ENCODE measurements around the gene GPR33.
"Not testable (repeated sequence)": the region's sequence is repeated elsewhere in the genome, so short reads cannot be mapped to it uniquely, and the experiment has no call there.

The GPR33 gene, protein sequence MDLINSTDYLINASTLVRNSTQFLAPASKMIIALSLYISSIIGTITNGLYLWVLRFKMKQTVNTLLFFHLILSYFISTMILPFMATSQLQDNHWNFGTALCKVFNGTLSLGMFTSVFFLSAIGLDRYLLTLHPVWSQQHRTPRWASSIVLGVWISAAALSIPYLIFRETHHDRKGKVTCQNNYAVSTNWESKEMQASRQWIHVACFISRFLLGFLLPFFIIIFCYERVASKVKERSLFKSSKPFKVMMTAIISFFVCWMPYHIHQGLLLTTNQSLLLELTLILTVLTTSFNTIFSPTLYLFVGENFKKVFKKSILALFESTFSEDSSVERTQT

GRCh38 chr14:31487886-31488285 lies at the start of gene GPR33:
Gene GPR33, minus strand, starts transcription at chr14:31488039. Its CDS starts 4,074 bp downstream, at chr14:31483965.
- DNase-seq (ENCODE audit: low read depth) = no peak

GRCh38 chr14:31536201-31536960 lies 48.5 kb upstream of the GPR33 start:
- DNase-seq (ENCODE audit: low read depth) = no peak

- no peak for DNase-seq (ENCODE audit: low read depth)
Observed at GRCh38 chr14:31530136-31530535, 42.3 kb upstream of the GPR33 start.

GRCh38 chr14:31529053-31529452 lies 41.2 kb upstream of the GPR33 start:
- no peak for DNase-seq (ENCODE audit: low read depth)

DNA sequence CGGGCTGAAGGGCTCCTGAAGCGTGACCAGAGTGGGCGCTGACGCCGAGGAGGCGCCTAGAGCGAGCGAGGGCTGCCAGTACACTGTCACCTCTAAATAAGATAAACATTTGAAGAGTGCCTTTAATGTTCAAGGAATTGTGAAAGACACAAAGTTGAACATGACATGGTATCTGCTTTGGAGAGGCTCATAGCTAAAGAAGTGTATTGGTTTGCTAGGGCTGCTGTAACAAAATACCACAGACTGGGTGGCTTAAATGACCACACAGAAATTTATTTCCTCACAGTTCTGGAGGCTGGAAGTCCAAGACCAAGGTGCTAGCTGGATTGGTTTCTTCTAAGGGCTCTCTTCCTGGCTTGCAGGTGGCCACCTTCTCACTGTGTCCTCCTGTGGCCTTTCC lies 39.7 kb upstream of the GPR33 start:
- no peak for DNase-seq (ENCODE audit: low read depth)

GRCh38 chr14:31527087-31527486 lies 39.2 kb upstream of the GPR33 start:
- no peak for DNase-seq (ENCODE audit: low read depth)

DNA sequence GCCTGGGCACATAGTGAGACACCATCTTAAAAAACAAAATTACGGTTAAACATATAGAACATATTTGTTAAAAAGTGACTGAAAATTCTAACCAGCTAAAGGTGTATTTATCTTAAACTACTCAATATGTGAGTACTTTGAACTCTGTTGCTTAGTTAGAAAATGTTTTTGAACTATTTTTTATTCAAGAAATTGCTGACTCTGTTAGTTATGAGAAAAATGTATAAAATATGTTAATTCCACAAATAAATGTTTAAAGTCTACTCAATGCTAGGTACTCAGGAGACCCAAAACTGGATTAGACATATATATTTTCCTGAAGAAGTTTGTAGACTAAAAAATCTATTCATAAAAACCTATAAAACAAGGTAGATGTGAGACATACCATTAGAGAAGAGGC lies 23.0 kb upstream of the GPR33 start:
- no peak for DNase-seq (ENCODE audit: low read depth)

DNA sequence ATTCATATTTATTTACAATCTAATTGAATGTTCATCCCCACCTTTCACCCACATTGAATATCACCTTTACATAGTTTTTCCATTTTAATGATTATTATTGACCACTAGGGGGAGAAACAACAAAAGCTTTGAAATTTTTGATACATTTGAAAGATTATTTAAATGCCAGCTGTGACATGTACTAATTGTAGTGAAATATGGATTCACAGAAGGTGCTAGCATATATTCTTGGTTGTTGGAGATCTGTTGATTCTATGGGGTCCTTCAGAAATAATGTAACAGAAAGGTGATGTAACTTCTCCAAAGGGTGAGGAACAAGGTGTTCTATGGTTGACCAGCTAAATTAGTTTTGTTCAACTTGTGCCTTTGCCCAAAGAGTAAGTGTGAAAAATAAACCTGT lies 22.4 kb upstream of the GPR33 start:
- DNase-seq (ENCODE audit: low read depth) = no peak

DNA sequence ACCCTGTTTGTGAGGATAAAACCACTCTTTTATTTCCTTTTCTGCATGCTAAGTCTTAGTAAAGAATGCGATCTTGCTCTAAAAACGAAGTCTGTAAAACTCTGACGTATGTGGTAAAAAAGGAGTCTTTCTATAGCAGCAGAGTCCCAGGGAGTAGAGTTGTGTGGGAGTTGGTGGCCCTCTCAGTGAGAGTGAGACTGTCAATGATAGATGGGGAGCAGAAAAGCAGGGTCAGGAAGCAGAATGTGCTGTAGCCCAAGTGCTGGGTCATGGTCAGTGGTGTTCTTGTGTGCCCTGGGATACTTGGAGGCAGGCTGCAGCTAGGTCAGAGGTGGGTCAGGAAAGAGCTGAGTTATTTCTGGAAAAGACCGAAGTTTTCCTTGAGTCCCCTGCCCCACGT lies 20.3 kb upstream of the GPR33 start:
- no peak for DNase-seq (ENCODE audit: low read depth)

GRCh38 chr14:31505411-31505810 lies 17.6 kb upstream of the GPR33 start:
- DNase-seq (ENCODE audit: low read depth) = peak; percentile 69

DNA sequence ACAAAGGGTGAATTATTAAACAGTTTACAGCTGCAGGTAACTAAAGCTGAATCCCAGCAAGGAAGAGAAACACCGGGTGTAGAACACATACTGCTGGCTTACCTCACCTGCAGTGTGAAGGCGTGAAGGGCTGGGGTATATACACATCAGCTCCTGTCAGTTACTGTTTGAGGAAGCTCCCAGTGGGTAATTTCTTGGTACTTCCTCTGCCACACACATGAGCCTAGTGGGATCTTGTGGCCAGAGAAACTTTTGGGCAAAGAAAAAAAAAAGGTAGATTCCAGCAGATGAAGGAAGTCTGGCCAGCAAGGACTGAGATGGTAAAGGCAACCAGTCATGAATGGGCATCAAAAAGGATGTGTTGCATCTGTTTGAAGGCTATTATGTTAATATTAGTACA lies 14.0 kb upstream of the GPR33 start:
- DNase-seq (ENCODE audit: low read depth) = no peak

- DNase-seq (ENCODE audit: low read depth) = no peak
Observed at GRCh38 chr14:31492759-31493498, 5.1 kb upstream of the GPR33 start.

- DNase-seq (ENCODE audit: low read depth) = no peak
Observed at GRCh38 chr14:31489691-31490090, 1.9 kb upstream of the GPR33 start.

DNA sequence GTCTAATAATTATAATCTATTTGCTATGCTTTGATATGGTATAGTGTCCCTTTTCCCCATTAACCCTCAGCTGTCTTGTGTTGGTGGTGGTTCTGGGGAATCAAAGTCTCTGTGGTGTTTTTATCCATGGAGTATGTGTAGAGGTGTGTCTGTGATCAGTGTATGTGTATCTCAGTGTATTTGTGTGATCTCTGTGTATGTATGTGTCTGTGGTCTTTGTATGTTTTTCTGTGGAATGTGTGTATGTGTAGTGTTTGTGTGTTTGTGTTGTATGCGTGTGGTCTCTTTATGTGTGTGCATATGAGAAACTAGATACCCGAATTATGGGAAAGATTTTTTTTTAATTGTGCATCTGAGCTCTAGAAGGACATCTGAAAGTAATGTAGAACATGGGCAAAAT lies 1.1 kb downstream of the GPR33 start:
- DNase-seq (ENCODE audit: low read depth) = no peak

GRCh38 chr14:31484754-31485153 lies 3.1 kb downstream of the GPR33 start:
- no peak for DNase-seq (ENCODE audit: low read depth)

- no peak for DNase-seq (ENCODE audit: low read depth)
Observed at GRCh38 chr14:31480156-31480555, 7.7 kb downstream of the GPR33 start.

- DNase-seq (ENCODE audit: low read depth) = no peak
Observed at GRCh38 chr14:31479027-31479426, 8.8 kb downstream of the GPR33 start.

DNA sequence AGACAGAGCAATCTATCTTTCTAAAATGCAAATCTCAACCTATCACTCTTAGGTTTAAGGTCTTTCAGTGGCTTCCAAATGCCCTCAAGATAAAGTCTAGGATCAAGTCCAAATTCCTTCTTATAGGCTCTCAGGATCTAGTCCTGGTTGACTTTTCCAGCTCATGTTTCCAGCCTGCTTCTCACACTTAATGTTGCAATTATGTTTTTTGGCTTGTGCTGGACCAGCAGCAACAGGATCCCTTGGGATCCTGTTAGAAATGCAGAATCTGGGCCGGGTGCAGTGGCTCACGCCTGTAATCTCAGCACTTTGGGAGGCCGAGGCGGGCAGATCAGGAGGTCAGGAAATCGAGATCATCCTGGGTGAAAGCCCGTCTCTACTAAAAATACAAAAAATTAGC lies 10.6 kb downstream of the GPR33 start:
- no peak for DNase-seq (ENCODE audit: low read depth)

DNA sequence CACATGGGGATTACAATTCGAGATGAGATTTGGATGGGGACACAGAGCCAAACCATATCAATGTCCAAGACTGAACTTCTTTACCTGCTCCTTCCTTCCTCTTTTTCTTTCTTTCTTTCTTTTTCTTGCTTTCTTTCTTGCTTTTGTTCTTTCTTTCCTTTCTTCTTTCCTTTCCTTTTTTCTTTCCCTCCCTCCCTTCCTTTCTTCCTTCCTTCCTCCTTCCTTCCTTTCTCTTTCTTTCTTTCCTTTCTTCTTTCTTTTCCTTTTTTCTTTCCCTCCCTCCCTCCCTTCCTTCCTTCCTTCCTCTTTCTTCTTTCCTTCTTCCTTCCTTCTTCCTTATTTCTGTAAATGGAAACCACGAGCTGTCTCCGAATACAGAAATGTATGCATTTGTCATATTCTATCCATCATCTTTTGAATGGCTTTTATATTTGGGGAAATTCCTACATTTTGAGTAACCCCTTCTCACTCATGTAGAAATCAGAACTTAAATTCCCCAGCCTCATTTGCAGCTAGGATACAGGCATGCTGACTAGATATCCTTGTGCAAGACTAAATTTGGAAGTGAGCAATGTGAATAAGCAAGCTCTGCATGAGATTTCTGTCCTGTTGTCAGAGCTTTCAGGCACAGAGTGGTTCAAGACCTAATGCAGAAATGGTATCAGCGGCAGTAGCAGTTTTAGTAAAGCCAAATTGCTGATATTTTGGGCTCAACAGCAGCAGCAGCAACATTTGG lies 11.5 kb downstream of the GPR33 start:
- DNase-seq (ENCODE audit: low read depth) = no peak

- DNase-seq (ENCODE audit: low read depth) = no peak
Observed at GRCh38 chr14:31466554-31466953, 21.3 kb downstream of the GPR33 start.

DNA sequence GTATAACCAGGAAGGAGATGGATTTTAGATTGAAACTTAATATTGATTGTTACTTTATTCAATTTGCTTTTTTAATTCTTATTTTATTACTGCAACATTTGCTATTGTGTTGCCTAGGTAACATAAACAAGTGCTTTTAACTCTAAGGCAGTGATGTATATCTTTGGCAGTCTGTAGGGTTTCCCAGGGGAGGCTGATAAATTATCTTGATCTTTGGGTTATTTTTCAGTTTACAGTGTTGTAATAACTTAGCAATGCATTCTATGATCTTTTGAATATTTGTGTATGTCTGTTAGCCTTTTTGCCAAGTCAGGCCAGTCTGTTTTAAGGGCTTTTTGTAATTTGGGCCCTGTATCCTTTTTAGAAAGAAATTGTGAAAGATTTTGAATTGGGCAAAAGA lies 22.7 kb downstream of the GPR33 start:
- DNase-seq (ENCODE audit: low read depth) = no peak

- DNase-seq (ENCODE audit: low read depth) = not testable (repeated sequence)
Observed at GRCh38 chr14:31462450-31462849, 25.4 kb downstream of the GPR33 start.

Data from HS-27A (cell line).